GM06990 (cell line): ENCODE measurements around the gene TAS2R7.
A peak's percentile ranks its signal among the peaks of the same experiment; 100 is the strongest.

ENCODE experiments used
- DNase-seq: peaks from one replicate; pipeline ENCODE4 v3.0.0-alpha.2; 2011; ENCODE audit not compliant: insufficient read length; ENCODE audit errors: extremely low read depth
- H3K27me3 ChIP-seq: replicated peaks from 2 replicates; pipeline ENCODE4 v1.6.0; 2011; ENCODE audit warnings: low read length; ENCODE audit not compliant: control insufficient read depth, insufficient read depth
- H3K36me3 ChIP-seq: 2 replicates; pipeline ENCODE4 v1.5.1; 2011; ENCODE audit warnings: low read length; ENCODE audit not compliant: control insufficient read depth, insufficient read depth
- H3K4me3 ChIP-seq: replicated peaks from 2 replicates; pipeline ENCODE4 v1.5.1; 2011; ENCODE audit warnings: low read depth, mild to moderate bottlenecking, control low read depth, low read length
- TF ChIP-seq, protein P1 (sequence below): IDR thresholded peaks from 2 replicates; pipeline ENCODE4 v1.5.1; 2011; ENCODE audit warnings: low read length, control low read depth, mild to moderate bottlenecking, inconsistent platforms; ENCODE audit not compliant: insufficient read depth, poor library complexity, severe bottlenecking

TAS2R7 gene

DNA sequence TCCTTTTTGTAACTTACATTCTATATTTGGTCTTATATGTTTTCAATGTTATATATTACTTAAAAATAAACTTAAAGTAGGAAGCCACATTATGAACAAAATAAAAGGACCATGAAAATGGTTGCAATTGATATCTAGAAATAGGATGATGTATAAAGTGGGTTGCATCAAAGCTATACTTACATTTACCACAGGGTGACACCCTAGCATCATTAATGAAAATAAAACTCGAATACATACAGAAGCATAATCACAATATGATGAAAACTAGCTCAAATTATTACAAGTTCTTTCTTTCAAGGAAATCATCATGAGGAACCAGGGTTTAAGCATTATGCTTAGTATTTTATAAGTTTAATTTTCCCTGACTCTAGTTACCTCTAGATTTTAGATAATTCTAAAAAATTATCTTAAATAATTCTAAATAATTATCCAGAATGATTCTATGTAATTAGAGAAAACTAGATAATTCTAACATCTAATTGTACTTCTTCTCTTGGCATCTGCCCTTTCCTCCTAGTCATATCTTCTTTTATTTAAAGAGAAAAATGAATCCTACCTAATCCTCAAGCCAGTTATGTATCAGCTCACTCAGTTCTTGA, 31.2 kb downstream of the TAS2R7 start:
- Histone ChIP-seq H3K4me3 (no peak overlapping the region), H3K36me3 (no peaks in the 10 kb centered on the region), H3K27me3 (no peaks in the 10 kb centered on the region)
- no peak for DNase-seq
- TF ChIP-seq, protein P1, sequence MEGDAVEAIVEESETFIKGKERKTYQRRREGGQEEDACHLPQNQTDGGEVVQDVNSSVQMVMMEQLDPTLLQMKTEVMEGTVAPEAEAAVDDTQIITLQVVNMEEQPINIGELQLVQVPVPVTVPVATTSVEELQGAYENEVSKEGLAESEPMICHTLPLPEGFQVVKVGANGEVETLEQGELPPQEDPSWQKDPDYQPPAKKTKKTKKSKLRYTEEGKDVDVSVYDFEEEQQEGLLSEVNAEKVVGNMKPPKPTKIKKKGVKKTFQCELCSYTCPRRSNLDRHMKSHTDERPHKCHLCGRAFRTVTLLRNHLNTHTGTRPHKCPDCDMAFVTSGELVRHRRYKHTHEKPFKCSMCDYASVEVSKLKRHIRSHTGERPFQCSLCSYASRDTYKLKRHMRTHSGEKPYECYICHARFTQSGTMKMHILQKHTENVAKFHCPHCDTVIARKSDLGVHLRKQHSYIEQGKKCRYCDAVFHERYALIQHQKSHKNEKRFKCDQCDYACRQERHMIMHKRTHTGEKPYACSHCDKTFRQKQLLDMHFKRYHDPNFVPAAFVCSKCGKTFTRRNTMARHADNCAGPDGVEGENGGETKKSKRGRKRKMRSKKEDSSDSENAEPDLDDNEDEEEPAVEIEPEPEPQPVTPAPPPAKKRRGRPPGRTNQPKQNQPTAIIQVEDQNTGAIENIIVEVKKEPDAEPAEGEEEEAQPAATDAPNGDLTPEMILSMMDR, result peak; percentile 46

DNA sequence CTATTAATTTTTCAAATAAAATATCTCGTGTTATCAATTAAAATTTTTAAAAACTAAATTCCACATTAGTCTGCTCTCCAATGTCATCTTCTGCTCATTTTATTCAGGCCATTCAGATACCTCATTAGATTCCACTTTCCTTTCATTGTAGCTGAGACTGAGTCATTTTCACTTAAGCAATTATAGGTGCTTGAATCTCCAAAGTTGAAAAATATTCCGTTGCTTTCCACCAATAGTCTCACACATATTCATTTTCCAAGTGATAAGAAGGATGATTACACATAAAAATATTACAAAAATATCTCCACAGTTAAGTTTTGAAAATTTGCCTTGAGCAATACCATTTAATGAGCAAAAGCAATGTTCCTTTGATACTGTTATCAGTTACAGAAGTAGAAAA, 42.8 kb downstream of the TAS2R7 start:
- TF ChIP-seq, protein P1, result no peak
- H3K36me3 ChIP-seq, result no peaks in the 10 kb centered on the region
- DNase-seq, result no peak
- no peak overlapping the region for H3K4me3 ChIP-seq
- H3K27me3 ChIP-seq, result no peaks in the 10 kb centered on the region

DNA sequence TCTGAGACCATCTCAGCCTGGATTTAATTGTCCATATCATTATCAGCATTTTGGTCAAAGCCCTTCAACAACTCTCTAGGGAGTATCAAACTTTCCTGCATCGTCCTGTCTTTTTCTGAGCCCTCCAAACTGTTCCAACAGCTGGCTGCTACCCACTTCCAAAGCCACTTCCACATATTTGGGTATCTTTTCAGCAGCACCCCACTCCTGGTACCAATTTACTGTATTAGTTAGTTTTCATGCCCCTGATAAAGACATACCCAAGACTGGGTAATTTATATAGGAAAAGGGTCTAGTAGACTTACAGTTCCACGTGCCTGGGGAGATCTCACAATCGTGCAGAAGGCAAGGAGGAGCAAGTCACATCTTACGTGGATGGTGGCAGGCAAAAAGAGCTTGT, 46.2 kb downstream of the TAS2R7 start:
- no peak for DNase-seq
- no peaks in the 10 kb centered on the region for H3K36me3 ChIP-seq
- TF ChIP-seq, protein P1, result no peak
- H3K27me3 ChIP-seq, result no peaks in the 10 kb centered on the region
- H3K4me3 ChIP-seq, result no peak overlapping the region

DNA sequence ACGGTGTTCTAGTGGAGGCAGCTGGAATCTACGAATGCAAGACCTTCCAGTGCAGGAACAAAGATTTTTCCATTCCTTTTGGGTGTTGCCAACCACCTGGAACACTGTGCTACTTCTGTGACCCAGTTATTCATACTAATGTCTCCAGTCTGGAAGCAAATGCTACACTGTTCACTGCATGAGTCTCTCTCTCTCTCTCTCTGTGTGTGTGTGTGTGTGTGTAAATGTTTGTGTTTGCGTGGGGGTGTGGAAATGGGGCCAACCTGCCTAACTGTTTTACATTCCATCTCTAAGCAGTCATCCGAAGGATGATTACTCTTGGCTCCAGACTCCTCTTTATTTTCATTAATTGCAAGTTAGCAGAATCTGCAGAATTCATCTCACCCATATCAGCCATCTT, 49.4 kb downstream of the TAS2R7 start:
- DNase-seq, result no peak
- H3K27me3 ChIP-seq, result no peaks in the 10 kb centered on the region
- H3K36me3 ChIP-seq, result no peaks in the 10 kb centered on the region
- no peak overlapping the region for H3K4me3 ChIP-seq
- TF ChIP-seq, protein P1, result no peak
